LNCAP (cell line): ENCODE data around the gene CLEC4D.

Experiments
- TF ChIP-seq, protein P1 (sequence below): fragments of 450-650 bp; IDR thresholded peaks from 2 replicates; pipeline ENCODE4 v1.5.1; 2017; ENCODE audit warnings: mild to moderate bottlenecking

Gene CLEC4D

DNA sequence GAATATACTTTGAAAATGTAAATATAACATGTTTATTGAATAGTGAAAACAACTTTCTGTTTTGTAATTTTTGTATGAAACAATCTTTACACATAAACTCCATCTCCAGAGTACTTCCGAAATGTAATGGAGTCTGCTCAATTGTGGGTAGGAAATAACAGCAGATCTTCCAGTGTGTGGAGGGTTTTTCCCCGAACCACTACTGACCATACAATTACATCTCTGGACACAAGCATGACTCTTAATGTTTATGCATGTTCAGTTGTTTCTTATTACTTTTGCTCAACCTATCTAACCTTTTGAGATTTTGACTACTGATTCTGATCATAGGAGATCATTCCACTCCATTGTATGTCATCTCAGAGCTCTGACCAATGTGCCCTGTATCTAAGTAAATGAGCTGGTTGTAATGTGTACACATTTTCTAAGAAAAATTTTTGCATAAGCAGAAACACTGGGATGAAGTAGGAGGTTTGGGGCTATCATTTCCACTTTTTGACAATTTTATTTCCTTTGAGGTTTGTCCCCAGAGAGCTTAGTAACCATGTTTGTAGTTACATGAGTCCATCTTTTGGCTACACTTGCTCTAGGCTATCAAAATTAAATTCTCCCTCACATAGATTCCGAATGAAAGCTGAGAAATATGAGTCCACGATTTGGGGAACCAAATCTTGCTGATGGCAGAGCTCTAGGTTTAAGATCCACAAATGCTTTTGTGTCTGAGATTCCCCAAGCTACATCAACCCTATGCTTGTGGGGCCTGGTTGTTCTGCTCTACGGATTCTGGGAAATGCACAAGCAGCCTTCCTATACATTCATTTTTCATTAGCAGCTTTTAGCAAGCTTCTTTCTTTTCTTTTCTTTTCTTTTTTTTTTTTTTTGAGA lies 21.4 kb upstream of the CLEC4D start:
- TF ChIP-seq, protein P1, sequence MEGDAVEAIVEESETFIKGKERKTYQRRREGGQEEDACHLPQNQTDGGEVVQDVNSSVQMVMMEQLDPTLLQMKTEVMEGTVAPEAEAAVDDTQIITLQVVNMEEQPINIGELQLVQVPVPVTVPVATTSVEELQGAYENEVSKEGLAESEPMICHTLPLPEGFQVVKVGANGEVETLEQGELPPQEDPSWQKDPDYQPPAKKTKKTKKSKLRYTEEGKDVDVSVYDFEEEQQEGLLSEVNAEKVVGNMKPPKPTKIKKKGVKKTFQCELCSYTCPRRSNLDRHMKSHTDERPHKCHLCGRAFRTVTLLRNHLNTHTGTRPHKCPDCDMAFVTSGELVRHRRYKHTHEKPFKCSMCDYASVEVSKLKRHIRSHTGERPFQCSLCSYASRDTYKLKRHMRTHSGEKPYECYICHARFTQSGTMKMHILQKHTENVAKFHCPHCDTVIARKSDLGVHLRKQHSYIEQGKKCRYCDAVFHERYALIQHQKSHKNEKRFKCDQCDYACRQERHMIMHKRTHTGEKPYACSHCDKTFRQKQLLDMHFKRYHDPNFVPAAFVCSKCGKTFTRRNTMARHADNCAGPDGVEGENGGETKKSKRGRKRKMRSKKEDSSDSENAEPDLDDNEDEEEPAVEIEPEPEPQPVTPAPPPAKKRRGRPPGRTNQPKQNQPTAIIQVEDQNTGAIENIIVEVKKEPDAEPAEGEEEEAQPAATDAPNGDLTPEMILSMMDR, result no peak

DNA sequence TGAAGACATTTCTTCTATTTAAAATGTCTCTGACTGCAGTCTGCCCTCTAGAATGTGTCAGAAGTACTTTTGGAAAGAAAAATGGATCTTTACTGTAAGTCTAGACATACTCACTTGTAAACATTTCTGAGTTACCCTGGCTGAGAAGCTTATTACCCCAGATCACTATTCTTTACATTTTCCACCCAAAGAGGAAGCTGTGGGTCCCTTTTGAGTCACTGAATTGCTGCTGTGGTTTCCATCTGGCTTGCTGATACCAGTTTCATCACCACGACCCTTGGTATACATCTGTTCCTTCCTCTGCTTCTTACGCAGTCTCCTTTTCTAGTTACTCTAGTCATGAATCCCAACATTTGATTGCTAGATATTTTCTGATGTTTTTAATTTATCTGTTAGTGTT lies 20.2 kb upstream of the CLEC4D start:
- TF ChIP-seq, protein P1, result no peak

DNA sequence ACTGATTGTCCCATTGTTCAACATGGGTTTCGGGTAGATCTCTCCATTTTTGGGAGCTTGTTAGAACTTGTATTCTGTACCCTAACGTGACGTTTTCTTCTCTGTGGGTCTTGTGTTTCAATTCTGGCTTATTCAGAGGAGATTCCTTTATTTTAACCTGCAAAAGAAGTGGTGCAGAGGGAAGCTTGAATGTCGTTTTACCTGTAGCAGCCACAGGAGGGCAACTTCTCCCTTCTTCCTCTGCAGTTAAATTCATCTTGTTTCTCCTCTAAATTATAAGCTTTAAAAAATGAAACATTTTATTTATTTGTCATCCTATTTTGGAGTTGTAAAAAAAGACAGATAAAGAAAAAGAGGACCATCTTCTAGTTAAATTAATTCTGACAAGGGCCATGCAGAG lies 13.7 kb upstream of the CLEC4D start:
- TF ChIP-seq, protein P1, result peak; percentile 13; the same call in 1 of the 2 replicates

DNA sequence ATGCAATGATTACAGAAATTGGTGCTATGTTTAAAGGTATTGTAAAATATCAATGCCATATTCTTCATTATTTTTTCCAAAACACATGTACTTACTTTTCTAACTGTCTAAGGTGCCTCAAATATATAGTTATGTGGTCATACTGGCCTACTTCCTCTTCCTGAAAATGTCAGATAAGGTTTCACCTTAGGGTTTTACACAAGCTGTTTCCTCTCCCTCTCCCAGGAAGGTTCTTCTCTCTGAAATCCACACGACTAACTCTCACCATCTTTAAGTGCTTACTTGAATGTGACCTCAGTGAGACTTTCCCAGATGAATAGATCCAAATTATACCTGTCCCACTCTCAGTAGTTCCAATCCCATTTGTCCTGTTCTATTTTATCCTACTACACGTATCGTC lies 11.6 kb upstream of the CLEC4D start:
- TF ChIP-seq, protein P1, result no peak

DNA sequence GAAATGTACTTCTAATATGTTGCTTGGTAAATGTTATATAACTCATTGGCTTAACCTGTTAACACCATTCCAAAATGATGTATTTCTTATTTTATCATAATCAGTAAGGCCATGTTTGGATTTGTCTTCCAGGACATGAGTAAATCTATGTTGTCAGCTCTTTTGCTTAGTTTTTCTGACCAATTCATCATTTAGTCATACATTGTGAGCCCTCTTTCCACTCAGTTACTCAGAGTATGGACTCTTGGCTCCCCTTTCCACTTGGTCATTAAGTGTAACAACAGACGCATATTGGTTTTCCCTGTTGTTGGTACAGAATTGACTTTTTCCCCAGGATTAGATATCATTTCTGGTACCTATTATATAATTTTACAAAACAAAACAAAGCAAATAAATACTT lies 9.0 kb upstream of the CLEC4D start:
- TF ChIP-seq, protein P1, result no peak

DNA sequence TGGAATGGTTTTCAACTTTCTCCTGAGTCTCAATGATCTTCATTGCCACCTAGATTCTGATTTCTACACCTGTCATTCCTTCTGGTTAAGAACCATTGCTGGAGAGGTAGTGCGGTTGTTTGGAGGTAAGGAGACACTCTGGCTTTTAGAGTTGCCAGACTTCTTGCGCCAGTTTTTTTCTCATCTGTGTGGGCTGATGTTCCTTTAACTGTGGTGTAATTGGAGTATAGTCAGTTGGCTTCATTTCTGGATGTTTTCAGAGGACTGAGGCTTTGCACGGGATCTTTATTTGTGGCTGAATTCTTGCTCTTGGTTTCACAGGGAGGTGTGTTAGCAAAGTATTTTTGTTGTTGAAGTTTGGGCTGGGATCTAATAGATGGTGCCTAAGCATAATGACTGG lies 5.7 kb upstream of the CLEC4D start:
- TF ChIP-seq, protein P1, result no peak

DNA sequence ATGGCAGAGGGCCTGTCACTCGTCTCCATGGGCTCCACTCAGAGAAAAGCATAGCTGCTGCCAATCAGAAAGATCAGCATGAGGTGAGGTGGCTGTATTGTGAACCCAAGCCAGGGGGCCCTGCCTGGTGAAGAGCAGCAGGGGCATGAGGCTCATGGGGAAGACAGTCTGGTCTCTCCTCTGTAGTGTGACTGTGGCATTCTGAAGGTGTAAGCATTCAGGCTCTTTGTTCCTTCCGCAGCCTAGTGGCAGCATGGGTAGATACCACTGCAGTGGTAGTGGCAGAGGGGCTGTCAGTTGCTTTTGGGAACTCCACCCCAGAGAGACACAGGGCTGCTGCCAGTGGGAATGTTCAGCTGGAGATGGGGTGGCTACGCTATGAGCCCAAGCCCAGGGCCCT lies 5.1 kb upstream of the CLEC4D start:
- TF ChIP-seq, protein P1, result no peak
